ENCODE measurements around the gene NSMCE3. TPM values are rescaled to one million over a fixed set of nuclear protein-coding genes. Genes with fewer than 3 reads are reported as not detected.

The NSMCE3 gene
- 10.8 and 11.7 TPM in 2 replicates for total RNA-seq

DNA sequence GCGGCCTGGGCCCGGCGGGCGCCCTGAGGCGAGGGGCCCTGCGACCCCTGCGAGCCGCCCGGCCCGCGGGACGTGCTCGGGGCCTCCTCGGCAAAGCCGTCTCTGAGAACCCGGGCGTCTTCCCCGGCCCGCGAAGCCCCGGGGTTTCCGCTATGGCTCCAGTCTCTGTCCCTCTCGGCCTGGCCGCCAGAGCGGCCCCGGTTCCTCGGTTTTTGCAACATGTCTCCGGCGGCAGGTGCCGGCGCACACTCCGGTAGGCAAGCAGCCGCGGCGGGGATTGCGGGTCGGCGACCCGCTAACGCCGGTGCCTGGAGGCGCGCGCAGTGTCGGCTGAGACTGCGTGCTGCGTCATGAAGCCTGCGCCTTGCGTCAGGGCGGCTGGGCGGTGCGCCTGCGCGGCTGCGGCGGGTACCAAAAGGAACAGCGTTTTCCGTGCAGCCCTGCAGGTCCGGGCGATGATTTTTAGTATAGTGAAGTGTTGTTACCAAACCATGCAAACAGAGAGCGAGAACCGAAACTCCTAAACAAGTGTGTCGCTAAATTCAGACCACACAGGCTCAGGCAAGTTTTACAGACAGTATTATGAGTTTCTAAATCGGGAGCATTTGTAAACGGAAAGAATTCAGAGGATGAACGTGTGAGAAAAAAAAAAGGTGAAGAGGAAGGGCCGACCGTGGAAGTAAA is at the start of gene NSMCE3:
Gene NSMCE3 (minus strand): TSS at position 338 of the 684 bp plus-strand sequence. CDS start 117 bp downstream, at position 221.
- DNase-seq (ENCODE audit: low spot score): peak; percentile 90
- H3K4me1 Mint-ChIP-seq (ENCODE audit: low read depth): peaks cover 46% of the 10 kb centered on the region
- H3K27me3 Mint-ChIP-seq (ENCODE audit: insufficient read depth): peaks cover 6% of the 10 kb centered on the region
- intact Hi-C loops (cut with micrococcal nuclease): loop anchor here (5.0 kb wide), 1 partner anchor 222 kb away; no protein-coding TSS in a partner anchor
- H3K9me3 Mint-ChIP-seq: no peaks in the 10 kb centered on the region
- H3K36me3 Mint-ChIP-seq (ENCODE audit: low read depth): peaks cover 4% of the 10 kb centered on the region
- H3K4me3 Mint-ChIP-seq: peak within 1 kb of the TSS; percentile 99
- H3K27ac Mint-ChIP-seq: peak within 1 kb of the TSS; percentile 99

DNA sequence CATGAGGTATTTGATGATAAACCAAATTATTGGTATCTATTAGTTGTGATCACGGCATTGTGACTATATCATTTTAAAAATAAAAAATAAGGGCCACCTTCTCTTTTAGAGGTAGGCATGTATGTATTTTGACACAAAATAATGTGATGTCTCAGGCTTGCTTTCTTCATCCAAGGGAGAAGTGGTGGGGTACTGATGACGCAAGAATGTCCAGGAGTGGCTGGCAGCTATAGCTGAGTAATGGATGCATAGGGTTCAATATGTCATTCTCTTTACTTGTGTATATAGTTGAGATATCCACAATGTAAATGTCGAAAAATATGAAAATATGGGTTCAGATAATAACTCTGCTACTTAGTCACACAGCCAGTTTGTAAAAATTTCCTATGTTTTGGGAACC is 46.8 kb upstream of the NSMCE3 start:
- Mint-ChIP-seq H3K9me3 (no peaks in the 10 kb centered on the region), H3K4me1 (ENCODE audit: low read depth) (no peaks in the 10 kb centered on the region), H3K27ac (no peak overlapping the region), H3K36me3 (ENCODE audit: low read depth) (no peaks in the 10 kb centered on the region), H3K4me3 (no peak overlapping the region), H3K27me3 (ENCODE audit: insufficient read depth) (peaks cover 4% of the 10 kb centered on the region)
- intact Hi-C loops (cut with micrococcal nuclease): no loop called here
- DNase-seq (ENCODE audit: low spot score): no peak

DNA sequence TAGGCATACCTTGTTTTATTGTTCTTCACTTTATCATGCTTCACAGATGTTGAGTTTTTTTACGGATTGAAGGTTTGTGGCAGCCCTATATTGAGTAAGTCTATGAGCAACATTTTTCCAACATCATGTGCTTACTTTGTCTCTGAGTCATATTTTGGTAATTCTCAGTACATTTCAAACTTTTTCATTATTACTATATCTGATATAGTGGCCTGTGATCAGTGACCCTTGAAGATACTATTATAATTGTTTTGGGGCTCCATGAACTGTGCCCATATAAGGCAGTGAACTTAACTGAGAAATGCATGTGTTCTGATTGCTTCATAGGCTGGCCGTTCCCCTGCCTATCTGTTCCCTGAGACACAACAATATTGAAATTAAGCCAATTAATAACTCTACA is 42.8 kb upstream of the NSMCE3 start:
- Mint-ChIP-seq H3K4me1 (ENCODE audit: low read depth) (no peaks in the 10 kb centered on the region), H3K4me3 (no peak overlapping the region), H3K36me3 (ENCODE audit: low read depth) (no peaks in the 10 kb centered on the region), H3K9me3 (no peaks in the 10 kb centered on the region), H3K27ac (no peak overlapping the region), H3K27me3 (ENCODE audit: insufficient read depth) (peaks cover 6% of the 10 kb centered on the region)
- intact Hi-C loops (cut with micrococcal nuclease): no loop called here
- DNase-seq (ENCODE audit: low spot score): no peak

DNA sequence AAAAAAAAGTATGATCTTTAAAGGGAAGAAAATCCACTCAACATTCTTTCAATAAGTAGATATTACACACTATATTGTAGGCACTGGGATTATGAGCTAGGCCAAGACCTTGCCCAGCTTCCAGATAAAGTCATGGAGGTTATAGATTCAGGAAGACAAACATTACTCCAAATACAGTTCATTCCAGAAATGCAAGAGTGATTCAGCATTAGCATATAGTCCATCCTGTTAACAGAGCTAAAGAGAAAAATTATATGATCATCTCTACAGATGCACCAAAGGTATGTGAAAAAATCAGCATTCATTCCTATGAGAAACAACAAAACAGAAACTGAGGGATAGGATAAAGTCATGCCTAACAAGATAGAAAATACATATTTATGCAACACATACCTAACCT is 42.1 kb upstream of the NSMCE3 start:
- no peaks in the 10 kb centered on the region for H3K4me1 Mint-ChIP-seq (ENCODE audit: low read depth)
- no peaks in the 10 kb centered on the region for H3K36me3 Mint-ChIP-seq (ENCODE audit: low read depth)
- H3K27me3 Mint-ChIP-seq (ENCODE audit: insufficient read depth): peaks cover 6% of the 10 kb centered on the region
- H3K9me3 Mint-ChIP-seq: no peaks in the 10 kb centered on the region
- no peak overlapping the region for H3K27ac Mint-ChIP-seq
- DNase-seq (ENCODE audit: low spot score): no peak
- no peak overlapping the region for H3K4me3 Mint-ChIP-seq
- intact Hi-C loops (cut with micrococcal nuclease): no loop called here

DNA sequence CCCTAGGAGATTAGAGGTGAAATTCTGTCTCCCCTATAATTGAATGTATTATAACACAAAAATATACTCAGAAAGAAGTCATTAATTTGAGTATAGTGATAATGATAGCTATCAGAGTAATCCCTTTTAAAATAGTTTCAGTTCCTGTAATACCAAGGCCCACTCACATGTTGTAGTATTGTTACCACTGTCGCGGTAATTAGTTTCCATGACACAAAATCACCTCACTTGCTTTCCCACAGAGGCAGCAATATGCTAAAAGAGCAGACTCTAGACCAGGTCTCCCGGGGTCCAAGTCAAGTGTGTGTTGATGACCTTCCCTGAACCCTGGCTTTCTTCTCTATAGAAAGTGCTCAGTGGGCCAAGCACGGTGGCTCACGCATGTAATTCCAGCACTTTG is 39.5 kb upstream of the NSMCE3 start:
- Mint-ChIP-seq H3K36me3 (ENCODE audit: low read depth) (no peaks in the 10 kb centered on the region), H3K27ac (no peak overlapping the region), H3K27me3 (ENCODE audit: insufficient read depth) (peaks cover 11% of the 10 kb centered on the region), H3K4me1 (ENCODE audit: low read depth) (no peaks in the 10 kb centered on the region), H3K9me3 (no peaks in the 10 kb centered on the region), H3K4me3 (no peak overlapping the region)
- DNase-seq (ENCODE audit: low spot score): no peak
- intact Hi-C loops (cut with micrococcal nuclease): no loop called here

DNA sequence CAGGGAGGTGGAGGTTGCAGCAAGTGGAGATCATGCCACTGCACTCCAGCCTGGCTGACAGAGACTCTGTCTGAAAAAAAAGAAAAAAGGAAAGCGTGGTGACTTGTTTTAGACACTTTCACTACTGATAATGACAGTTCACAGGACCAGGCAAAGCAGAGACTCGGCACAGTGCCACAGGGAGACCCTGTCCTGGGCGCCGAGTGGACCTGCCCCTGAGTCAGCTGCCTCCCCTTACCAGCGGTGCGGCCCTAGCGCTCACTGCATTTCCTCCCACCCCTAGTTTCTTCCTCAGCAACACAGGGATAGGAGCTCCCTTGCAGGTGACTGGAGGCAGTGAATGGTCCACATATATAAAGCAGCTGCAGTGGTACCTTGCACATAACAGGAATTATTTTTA is 38.7 kb upstream of the NSMCE3 start:
- intact Hi-C loops (cut with micrococcal nuclease): no loop called here
- H3K27me3 Mint-ChIP-seq (ENCODE audit: insufficient read depth): peaks cover 9% of the 10 kb centered on the region
- no peak overlapping the region for H3K4me3 Mint-ChIP-seq
- no peak overlapping the region for H3K27ac Mint-ChIP-seq
- no peaks in the 10 kb centered on the region for H3K4me1 Mint-ChIP-seq (ENCODE audit: low read depth)
- H3K9me3 Mint-ChIP-seq: no peaks in the 10 kb centered on the region
- DNase-seq (ENCODE audit: low spot score): no peak
- no peaks in the 10 kb centered on the region for H3K36me3 Mint-ChIP-seq (ENCODE audit: low read depth)

DNA sequence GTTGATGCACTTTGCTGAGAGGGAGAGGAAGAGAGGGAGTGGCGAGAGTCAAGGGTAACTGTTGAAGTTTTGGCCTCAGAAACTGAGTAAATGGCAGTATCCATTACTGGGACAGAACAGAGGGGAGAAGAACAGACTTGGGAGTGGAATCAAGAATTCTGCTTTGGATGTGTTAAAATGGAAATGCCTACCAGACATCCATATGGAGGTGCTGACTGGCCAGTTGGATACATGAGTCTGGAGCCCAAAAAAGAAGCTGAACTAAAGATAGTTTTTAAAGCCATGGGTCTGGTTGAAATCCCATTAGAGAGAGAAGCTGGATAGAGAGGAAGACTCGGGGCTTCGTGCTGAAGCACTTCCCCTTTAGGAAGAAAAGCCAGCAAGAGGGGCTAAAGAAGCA is 35.9 kb upstream of the NSMCE3 start:
- H3K36me3 Mint-ChIP-seq (ENCODE audit: low read depth): no peaks in the 10 kb centered on the region
- DNase-seq (ENCODE audit: low spot score): no peak
- peaks cover 7% of the 10 kb centered on the region for H3K27me3 Mint-ChIP-seq (ENCODE audit: insufficient read depth)
- no peak overlapping the region for H3K27ac Mint-ChIP-seq
- H3K4me3 Mint-ChIP-seq: no peak overlapping the region
- intact Hi-C loops (cut with micrococcal nuclease): no loop called here
- H3K4me1 Mint-ChIP-seq (ENCODE audit: low read depth): no peaks in the 10 kb centered on the region
- H3K9me3 Mint-ChIP-seq: no peaks in the 10 kb centered on the region

DNA sequence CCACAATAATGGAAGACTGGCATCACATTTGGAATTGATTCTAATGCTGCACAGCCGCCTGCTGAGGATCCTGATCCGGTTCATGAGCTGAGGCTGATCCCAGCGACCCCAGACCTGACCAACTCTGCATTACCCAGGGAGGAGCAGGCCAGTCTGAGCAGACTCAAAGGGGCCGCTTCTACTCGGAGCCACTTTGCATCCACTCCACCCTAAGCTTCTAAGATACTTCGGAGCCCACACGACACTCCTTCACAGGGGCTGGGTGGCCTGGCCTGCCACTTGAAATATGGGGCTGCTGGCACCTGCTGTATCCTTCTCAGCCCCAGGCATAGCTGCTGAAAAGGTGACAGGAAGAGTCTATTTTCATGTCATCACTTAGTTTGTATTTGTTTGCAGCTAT is 33.2 kb upstream of the NSMCE3 start:
- Mint-ChIP-seq H3K4me1 (ENCODE audit: low read depth) (no peaks in the 10 kb centered on the region), H3K9me3 (no peaks in the 10 kb centered on the region), H3K27me3 (ENCODE audit: insufficient read depth) (peaks cover 5% of the 10 kb centered on the region), H3K27ac (no peak overlapping the region), H3K36me3 (ENCODE audit: low read depth) (no peaks in the 10 kb centered on the region), H3K4me3 (no peak overlapping the region)
- no peak for DNase-seq (ENCODE audit: low spot score)
- intact Hi-C loops (cut with micrococcal nuclease): no loop called here

DNA sequence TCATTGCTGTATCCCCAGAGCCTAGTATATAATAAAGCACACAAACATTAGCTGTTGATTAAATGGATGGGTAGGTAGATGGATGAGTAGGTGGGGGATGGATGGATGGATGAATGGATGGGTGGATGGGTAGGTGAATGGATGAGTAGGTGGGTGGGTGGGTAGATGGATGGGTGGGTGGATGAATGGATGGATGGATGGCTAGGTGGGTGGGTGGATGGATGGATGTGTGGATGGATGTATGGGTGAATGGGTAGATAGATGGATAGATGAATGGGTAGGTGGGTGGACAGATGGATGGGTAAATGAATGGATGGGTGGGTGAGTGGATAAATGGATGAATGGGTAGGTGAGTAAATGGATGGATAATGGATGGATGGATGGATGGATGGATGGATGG is 30.2 kb upstream of the NSMCE3 start:
- no peaks in the 10 kb centered on the region for H3K9me3 Mint-ChIP-seq
- no peaks in the 10 kb centered on the region for H3K36me3 Mint-ChIP-seq (ENCODE audit: low read depth)
- intact Hi-C loops (cut with micrococcal nuclease): no loop called here
- no peak overlapping the region for H3K27ac Mint-ChIP-seq
- H3K27me3 Mint-ChIP-seq (ENCODE audit: insufficient read depth): peaks cover 4% of the 10 kb centered on the region
- no peak for DNase-seq (ENCODE audit: low spot score)
- H3K4me1 Mint-ChIP-seq (ENCODE audit: low read depth): no peaks in the 10 kb centered on the region
- H3K4me3 Mint-ChIP-seq: no peak overlapping the region

DNA sequence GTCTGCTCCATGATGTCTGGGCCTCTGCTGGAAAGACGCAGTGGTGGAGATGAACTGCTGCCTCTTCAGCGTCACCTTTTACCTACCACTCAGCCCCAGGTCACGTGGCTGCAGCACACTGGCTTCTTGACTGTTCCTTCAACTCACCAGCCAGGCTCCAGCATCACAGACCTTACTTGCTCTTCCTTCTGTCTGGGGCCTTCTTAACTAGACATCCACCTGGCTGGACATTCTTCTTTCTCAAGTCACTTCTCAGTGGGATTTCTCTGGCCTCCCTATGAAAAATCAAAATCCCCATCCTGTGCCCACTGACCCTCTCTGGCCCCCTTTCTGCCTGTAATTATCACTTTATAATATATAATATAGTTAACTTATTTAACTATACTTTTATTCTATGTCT is 29.7 kb upstream of the NSMCE3 start:
- Mint-ChIP-seq H3K27ac (no peak overlapping the region), H3K27me3 (ENCODE audit: insufficient read depth) (no peaks in the 10 kb centered on the region), H3K4me3 (no peak overlapping the region), H3K4me1 (ENCODE audit: low read depth) (no peaks in the 10 kb centered on the region), H3K9me3 (no peaks in the 10 kb centered on the region), H3K36me3 (ENCODE audit: low read depth) (no peaks in the 10 kb centered on the region)
- no peak for DNase-seq (ENCODE audit: low spot score)
- intact Hi-C loops (cut with micrococcal nuclease): no loop called here

DNA sequence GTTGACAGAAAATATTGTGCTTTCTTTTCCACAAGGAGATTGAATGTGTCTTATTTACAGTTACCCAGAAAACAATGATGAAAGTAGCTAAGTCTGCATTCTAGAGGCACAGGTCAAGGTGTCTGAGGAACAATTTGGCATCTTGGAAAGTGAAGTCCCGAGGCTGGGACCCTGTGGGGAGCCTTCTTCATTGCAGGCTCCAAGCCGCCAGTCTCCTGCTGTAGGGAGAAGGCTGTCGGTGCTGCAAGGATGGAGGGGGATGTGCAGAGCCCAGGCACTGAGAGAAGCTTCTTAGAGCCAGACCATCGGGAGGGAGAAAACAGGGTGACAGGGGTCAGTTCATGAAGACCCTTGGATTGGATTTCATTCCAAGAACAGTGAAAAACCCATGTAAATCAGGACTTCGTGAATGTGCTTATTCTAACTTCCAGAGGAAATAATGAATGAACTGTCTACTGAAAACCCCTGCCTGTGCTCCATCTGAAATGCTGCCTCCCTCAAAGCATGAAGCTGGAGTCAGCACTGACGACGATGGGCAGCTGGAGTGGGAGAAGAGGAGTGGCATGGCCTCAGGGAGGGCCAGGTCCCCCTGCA is 25.2 kb upstream of the NSMCE3 start:
- no peaks in the 10 kb centered on the region for H3K4me1 Mint-ChIP-seq (ENCODE audit: low read depth)
- no peaks in the 10 kb centered on the region for H3K36me3 Mint-ChIP-seq (ENCODE audit: low read depth)
- no peaks in the 10 kb centered on the region for H3K9me3 Mint-ChIP-seq
- H3K4me3 Mint-ChIP-seq: no peak overlapping the region
- no peaks in the 10 kb centered on the region for H3K27me3 Mint-ChIP-seq (ENCODE audit: insufficient read depth)
- no peak for DNase-seq (ENCODE audit: low spot score)
- intact Hi-C loops (cut with micrococcal nuclease): no loop called here
- H3K27ac Mint-ChIP-seq: no peak overlapping the region

DNA sequence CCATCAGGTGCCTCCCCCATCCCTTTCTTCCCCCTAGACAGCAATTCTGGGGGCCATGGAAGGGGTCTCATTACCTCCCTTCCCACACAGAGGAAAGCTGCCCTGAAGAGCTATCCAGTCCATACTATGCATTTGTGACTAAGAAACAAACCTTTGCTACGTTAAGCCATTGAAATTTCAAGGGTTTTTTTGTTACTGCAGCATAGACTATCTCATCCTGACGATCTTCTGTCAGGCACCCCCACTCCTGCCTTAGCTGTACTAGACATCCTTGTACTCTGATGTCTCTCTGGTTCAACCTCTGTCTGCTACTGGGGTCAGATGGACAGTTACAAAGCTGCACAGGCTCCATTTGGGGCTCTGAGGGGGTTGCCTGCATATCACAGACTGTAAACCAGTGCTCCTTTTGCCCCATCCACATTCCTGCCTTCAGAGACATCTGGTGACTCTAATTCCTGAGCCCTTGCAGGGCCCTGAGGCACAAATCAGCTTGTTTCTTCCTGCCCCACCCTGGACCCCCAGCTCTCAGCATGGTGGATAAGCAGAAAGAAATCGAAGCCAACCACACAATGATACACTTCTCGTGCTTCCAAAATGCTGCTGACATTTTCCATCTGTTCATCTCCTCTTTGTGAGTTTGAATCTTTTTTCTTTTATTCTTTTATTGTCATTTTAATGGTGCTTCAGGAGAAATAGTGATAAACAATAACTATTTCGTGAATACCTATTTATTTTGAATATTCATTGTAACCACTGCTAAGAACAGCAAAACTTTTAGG is 21.6 kb upstream of the NSMCE3 start:
- Mint-ChIP-seq H3K27me3 (ENCODE audit: insufficient read depth) (peaks cover 2% of the 10 kb centered on the region), H3K27ac (no peak overlapping the region)
- DNase-seq (ENCODE audit: low spot score): no peak

DNA sequence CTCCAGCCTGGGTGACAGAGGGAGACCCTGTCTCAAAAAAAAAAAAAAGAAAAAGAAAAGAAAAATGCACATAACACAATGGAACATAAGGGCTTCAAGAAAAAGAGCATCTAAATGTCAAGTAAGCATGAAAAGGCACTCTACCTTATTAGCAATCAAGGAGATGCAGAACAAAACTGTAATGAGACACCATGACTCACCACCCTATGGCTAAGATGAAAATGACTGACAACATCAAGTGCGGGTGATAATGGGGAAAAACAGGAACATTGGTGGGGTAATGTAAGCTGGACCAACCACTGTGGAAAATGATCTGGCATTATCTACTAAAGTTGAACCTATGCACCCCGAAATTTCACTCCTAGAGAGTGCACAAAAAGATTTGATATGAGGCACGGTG is 19.6 kb upstream of the NSMCE3 start:
- no peak for DNase-seq (ENCODE audit: low spot score)
- Mint-ChIP-seq H3K4me1 (ENCODE audit: low read depth) (no peaks in the 10 kb centered on the region), H3K36me3 (ENCODE audit: low read depth) (no peaks in the 10 kb centered on the region), H3K27me3 (ENCODE audit: insufficient read depth) (peaks cover 17% of the 10 kb centered on the region), H3K9me3 (no peaks in the 10 kb centered on the region), H3K4me3 (no peak overlapping the region), H3K27ac (no peak overlapping the region)
- intact Hi-C loops (cut with micrococcal nuclease): no loop called here

More for the DNA sequence above, 21.6 kb upstream of the NSMCE3 start:
- no peak overlapping the region for H3K4me3 Mint-ChIP-seq
- no peaks in the 10 kb centered on the region for H3K9me3 Mint-ChIP-seq
- no peaks in the 10 kb centered on the region for H3K36me3 Mint-ChIP-seq (ENCODE audit: low read depth)
- intact Hi-C loops (cut with micrococcal nuclease): no loop called here
- H3K4me1 Mint-ChIP-seq (ENCODE audit: low read depth): no peaks in the 10 kb centered on the region
